PC-3 (cell line): ENCODE measurements around the gene GOLGA6L2.

Experiments used
- CTCF ChIP-seq: fragments of 300-600 bp; sonication (generic); conservative IDR thresholded peaks from 2 replicates; pipeline ENCODE4 v1.5.1; 2017; ENCODE audit warnings: antibody characterized with exemption, low read depth, mild to moderate bottlenecking, low read length
- EZH2 ChIP-seq: fragments of 300-600 bp; sonication (generic); IDR thresholded peaks from one replicate; pipeline ENCODE4 v1.6.1; 2017; ENCODE audit warnings: antibody characterized with exemption, mild to moderate bottlenecking, low read length; ENCODE audit not compliant: unreplicated experiment

GRCh38 chr15:23483821-23484299 lies 36.8 kb upstream of the GOLGA6L2 start:
- no peak for TF ChIP-seq CTCF
- TF ChIP-seq EZH2 = no peak
